ENCODE measurements around the gene SKI. TPM values are rescaled to one million over a fixed set of nuclear protein-coding genes. Genes with fewer than 3 reads are reported as not detected.
"Not testable (repeated sequence)": the region's sequence is repeated elsewhere in the genome, so short reads cannot be mapped to it uniquely, and the experiment has no call there.

The SKI gene
- polyA plus RNA-seq, 4 donors: 45.4 to 62.9 (median 58.6) TPM

- no peak for DNase-seq (ENCODE audit: low read depth in 4 of 4, low spot score in 2 of 4)
These were observed 12.4 kb downstream of the SKI start for GRCh38 chr1:2240270-2241156.

GRCh38 chr1:2241820-2242219 is 13.7 kb downstream of the SKI start:
- DNase-seq (ENCODE audit: low read depth in 4 of 4, low spot score in 2 of 4): no peak

GRCh38 chr1:2242814-2243725 is 15.0 kb downstream of the SKI start:
- DNase-seq (ENCODE audit: low read depth in 4 of 4, low spot score in 2 of 4): no peak

DNA sequence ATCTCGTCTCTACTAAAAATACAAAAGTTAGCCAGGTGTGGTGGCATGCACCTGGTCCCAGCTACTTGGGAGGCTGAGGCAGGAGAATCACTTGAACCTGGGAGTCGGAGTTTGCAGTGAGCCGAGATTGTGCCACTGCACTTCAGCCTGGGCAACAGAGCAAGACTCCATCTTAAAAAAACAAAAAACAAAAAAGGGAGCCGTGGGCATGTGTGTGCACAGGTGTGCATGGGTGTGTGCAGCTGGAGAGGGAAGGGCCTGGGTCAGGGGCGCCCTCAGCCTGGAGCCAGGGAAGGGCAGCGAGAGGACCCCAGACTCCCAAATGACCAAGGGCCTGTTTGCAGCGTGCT is 18.9 kb downstream of the SKI start:
- DNase-seq (ENCODE audit: low read depth in 4 of 4, low spot score in 2 of 4): not testable (repeated sequence)

- DNase-seq (ENCODE audit: low read depth in 4 of 4, low spot score in 2 of 4): no peak
These were observed 19.6 kb downstream of the SKI start for GRCh38 chr1:2247760-2248126.

DNA sequence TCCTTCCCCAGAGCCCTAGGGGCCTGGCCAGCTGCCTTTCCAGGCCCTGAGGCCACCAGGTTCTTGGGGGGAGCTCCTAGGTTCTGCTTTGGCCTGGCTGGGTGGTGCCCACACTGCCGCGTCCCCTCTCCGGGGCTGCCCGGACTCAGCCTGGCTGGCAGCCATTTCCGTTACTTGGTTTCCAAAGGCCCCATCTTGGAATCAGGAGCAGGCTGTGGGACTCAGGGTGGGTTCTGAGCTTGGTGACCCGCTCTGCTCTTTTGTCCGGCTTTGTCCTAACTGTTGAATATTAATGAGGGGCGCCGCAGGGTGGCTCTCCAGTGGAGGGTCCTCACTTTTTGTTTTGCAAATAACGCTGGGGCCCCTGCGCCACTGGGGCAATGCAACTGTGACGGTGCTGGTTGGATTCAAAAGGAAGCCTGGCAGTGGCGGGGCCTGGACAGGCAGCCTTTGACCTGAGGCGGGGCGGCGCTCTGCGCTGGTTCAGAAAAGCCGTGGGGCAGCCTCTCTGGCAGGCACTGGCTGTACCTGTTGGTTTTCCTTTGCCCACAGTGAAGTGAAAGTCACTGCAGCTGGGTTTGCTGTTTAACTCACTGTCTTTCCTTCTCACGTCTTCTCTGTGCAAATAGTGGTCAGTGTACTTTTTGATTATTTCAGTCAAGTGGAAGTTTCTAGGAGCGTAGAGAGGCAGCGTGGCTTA is 20.2 kb downstream of the SKI start:
- DNase-seq (ENCODE audit: low read depth in 4 of 4, low spot score in 2 of 4): no peak

DNA sequence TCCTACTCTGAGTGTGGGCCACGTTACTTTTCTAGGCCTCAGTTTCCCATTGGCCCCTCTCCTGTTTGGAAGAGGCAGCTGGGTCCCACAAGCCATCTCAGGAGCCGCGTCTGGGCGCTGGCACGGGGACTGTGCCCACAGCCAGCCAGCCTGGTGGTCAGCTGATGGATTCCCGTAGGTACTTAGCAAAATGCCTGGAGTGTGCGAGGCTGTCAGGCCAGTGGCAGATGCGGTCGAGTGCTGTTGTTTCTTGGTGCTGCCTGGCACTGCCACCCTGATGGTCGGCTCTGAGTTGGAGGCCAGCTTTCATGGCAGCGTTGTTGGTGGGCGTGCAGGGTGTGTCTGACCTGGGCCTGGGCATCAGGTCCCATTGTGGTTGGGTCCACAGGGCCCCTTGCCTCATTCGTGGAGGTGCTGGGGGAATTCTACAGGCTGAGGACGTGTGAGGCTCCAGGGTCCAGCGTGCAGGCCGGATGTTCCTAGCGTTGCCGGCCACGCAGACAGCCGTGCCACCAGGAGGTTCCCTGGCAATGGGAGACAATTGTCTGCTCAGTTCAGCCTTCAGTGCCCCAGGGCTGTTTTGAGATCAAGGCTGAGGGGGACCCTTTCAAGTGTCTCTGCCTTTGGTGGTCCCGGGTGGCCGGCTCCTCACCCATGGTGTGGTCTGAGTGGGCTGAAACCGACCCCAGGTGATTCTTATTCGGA is 20.9 kb downstream of the SKI start:
- no peak for DNase-seq (ENCODE audit: low read depth in 4 of 4, low spot score in 2 of 4)

- DNase-seq (ENCODE audit: low read depth in 4 of 4, low spot score in 2 of 4): no peak
These were observed 21.4 kb downstream of the SKI start for GRCh38 chr1:2249559-2249906.

DNA sequence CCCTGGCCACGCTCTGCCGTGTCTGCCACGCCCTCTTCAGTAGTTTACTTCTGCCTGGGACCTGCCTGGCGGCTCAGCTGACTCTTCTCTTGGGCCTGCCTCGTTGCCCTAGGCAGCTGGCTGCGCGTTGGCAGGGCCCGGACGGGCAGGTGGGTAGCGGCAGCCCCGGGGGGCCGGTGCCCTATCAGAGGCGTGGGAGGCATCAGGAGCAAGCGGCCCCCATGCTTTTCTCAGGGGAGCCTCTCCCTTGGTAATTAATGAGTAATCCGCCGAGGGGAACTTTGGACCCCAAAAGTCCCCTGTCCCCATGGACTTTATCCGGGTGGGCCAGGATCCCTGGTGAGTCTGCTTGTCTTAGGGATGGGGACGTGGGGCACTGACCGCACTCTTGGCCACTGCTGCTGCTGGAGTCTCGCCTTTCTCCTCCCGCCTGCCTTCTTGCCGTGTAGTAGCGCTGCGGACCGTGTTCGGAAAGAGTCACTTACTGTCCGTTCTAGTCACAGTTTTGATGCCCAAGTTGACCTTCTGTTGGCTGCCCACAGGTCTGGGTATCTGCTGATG is 22.7 kb downstream of the SKI start:
- DNase-seq (ENCODE audit: low read depth in 4 of 4, low spot score in 2 of 4): no peak

GRCh38 chr1:2251363-2251762 is 23.2 kb downstream of the SKI start:
- DNase-seq (ENCODE audit: low read depth in 4 of 4, low spot score in 2 of 4): no peak

- no peak for DNase-seq (ENCODE audit: low read depth in 4 of 4, low spot score in 2 of 4)
These were observed 23.7 kb downstream of the SKI start for GRCh38 chr1:2251786-2252185.

DNA sequence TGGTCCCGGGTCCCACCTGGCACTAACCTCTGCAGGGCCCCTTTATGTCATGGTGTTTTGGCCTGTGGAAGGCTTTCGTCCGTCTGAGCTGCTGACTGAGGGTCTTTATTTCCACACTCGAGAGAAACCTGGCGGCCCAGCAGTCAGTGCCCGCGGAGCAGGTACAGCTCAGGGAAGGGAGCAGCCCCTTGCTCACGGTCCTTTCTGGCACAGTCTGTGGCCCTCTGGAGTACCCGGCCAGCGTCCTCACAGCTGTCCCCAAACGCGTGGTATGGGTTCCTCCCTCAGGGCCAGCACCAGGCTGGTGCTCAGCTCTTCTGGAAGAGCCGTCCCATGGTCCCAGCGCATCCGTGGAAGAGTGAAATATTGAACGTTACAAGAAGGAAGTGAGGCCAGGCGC is 24.3 kb downstream of the SKI start:
- no peak for DNase-seq (ENCODE audit: low read depth in 4 of 4, low spot score in 2 of 4)

DNA sequence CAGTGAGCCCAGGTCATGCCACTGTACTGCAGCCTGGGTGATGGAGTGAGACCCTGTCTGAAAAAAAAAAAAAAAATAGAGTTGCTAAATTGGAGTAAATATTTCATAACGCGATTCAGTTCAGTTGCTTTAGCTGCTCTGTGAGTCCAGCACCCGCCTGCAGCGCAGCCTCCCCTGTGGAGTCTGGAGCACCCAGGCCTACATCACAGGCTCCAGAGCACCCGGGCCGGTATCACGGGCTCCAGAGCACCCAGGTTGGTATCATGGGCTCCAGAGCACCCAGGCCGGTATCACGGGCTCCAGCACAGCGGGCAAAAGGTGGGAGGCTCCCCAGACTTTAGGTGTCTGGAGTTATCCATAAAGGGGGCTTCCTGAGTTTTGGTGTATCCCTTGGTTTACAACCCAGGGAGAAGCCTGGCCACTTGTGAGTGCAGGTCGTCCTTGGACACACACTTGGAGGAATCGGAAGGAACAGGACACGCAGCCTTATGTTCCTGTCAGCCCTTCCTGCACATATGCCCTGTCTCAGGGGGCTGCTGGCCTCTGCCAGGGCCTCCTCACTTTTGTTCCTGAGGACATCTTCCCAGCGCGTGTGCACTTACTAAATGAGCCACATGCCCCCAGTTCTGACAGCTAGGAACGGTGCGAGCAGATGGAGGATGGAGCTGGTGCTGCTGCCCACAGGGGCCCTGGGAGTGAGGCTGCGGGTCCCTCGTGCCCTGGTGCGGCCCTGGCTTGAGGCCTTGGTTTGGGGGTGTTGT is 25.1 kb downstream of the SKI start:
- DNase-seq (ENCODE audit: low read depth in 4 of 4, low spot score in 2 of 4): no peak

- no peak for DNase-seq (ENCODE audit: low read depth in 4 of 4, low spot score in 2 of 4)
These were observed 25.8 kb downstream of the SKI start for GRCh38 chr1:2253797-2254480.

- no peak for DNase-seq (ENCODE audit: low read depth in 4 of 4, low spot score in 2 of 4)
These were observed 26.9 kb downstream of the SKI start for GRCh38 chr1:2255047-2255419.

DNA sequence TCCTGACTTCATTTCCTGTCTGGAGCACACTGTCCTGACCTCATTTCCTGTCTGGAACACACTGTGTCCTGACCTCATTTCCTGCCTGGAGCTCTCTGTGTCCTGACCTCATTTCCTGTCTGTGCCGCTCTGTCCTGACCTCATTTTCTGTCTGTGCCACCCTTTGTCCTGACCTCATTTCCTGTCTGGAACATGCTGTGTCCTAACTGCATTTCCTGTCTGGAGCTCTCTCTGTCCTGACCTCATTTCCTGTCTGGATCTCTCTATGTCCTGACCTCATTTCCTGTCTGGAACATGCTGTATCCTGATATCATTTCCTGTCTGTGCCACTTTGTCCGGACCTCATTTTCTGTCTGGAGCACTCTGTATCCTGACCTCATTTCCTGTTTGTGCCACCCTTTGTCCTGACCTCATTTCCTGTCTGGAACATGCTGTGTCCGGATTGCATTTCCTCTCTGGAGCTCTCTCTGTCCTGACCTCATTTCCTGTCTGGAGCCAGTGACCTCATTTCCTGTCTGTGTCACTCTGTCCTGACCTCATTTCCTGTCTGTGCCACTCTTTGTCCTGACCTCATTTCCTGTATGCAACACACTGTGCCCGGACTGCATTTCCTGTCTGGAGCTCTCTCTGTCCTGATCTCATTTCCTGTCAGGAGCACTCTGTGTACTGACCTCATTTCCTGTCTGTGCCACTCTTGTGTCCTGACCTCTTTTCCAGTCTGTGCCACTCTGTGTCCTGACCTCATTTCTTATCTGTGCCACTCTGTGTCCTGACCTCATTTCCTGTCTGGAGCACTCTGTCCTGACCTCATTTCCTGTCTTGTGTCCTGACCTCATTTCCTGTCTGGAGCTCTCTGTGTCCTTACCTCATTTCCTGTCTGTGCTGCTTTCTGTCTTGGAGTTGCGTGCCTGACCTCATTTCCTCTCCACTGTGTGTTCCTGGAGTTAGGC is 27.6 kb downstream of the SKI start:
- DNase-seq (ENCODE audit: low read depth in 4 of 4, low spot score in 2 of 4): no peak

GRCh38 chr1:2256435-2257244 is 28.5 kb downstream of the SKI start:
- DNase-seq (ENCODE audit: low read depth in 4 of 4, low spot score in 2 of 4): no peak

Measured in left renal cortex interstitium (tissue), 4 donors.